ENCODE data around the gene FAM76B.

DNA sequence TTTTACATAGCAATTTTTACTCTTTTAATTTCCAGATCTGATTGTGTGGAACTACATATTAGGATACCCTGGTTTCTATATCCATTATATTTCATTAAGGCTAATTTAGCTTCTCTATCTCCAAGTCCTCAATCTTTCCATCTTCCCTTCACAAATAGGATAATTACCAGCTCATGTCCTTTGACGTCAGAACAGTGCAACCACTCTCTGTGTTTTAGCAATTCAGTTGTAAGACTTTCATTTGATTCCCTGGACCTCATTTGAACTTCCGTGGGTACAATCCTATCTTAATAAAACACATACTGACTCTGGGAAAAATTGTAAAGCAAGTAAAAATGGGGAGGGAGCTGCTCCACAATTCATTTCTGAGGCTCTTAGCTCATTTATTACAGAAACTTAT lies 52.8 kb downstream of the FAM76B start:
- TF ChIP-seq SRSF1 (IDR thresholded peaks at IDR 0.05; ENCODE audit: low read depth, low read length): no peak
- no peak for TF ChIP-seq CHD4 (IDR thresholded peaks at IDR 0.05; ENCODE audit: insufficient read depth, insufficient replicate concordance, low read depth, low read length, poor library complexity, severe bottlenecking)
- TF ChIP-seq SP1 (CRISPR knock-in tag; IDR thresholded peaks at IDR 0.05): no peak
- no peak for TF ChIP-seq DNMT1 (IDR thresholded peaks at IDR 0.05)
- no peak for TF ChIP-seq TFAP4 (CRISPR knock-in tag; IDR thresholded peaks at IDR 0.05; ENCODE audit: borderline replicate concordance)
- TF ChIP-seq, protein P1, sequence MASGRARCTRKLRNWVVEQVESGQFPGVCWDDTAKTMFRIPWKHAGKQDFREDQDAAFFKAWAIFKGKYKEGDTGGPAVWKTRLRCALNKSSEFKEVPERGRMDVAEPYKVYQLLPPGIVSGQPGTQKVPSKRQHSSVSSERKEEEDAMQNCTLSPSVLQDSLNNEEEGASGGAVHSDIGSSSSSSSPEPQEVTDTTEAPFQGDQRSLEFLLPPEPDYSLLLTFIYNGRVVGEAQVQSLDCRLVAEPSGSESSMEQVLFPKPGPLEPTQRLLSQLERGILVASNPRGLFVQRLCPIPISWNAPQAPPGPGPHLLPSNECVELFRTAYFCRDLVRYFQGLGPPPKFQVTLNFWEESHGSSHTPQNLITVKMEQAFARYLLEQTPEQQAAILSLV (tag; IDR thresholded peaks at IDR 0.05): no peak
- no peak for TF ChIP-seq U2AF1 (optimal IDR thresholded peaks at IDR 0.05; ENCODE audit: low read depth, low read length)

Data from K562 (cell line).